Colon (tissue), 2 donors: Measurements from ENCODE around the gene RHEB.

Experiments
- FAIRE-seq: peaks from 2 replicates; lab custom pipeline; 2012; peaks lifted over from hg19 to GRCh38; lab: Jason Lieb, UNC
- donor health status: control.
- donor health status: control.

RHEB gene

DNA sequence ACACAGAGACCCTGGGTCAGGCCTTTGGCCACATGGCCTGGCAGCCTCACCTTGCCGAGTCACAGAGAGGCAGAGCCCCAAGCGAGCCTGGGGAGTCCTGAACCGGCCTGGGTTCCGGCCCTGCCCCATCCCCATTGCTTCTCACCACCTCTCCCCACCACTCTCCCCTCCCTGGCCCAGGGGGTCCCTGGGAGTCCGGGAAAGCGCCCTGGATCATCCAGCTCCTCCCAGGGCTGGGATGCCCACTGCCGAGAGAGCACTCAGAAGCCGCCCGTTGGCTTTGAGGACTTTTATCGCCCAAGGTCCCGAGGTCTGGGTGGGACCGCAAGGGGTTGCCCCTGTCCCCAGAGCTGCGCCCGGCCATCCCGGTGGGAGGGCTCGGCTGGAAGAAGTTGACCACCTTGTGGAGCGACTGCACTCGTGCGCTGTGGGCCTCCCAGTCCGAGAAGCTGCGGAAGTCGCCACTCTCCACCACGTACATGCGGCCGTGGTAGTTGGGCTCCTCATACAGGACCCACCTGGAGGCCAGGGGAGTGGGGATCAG is 87.9 kb downstream of the RHEB start:
- FAIRE-seq = no peak

GRCh38 chr7:151431281-151431767 is 88.4 kb downstream of the RHEB start:
- FAIRE-seq = no peak

GRCh38 chr7:151430391-151431205 is 89.1 kb downstream of the RHEB start:
- no peak for FAIRE-seq

- FAIRE-seq = no peak
Measured at GRCh38 chr7:151429560-151430331, 89.9 kb downstream of the RHEB start.

DNA sequence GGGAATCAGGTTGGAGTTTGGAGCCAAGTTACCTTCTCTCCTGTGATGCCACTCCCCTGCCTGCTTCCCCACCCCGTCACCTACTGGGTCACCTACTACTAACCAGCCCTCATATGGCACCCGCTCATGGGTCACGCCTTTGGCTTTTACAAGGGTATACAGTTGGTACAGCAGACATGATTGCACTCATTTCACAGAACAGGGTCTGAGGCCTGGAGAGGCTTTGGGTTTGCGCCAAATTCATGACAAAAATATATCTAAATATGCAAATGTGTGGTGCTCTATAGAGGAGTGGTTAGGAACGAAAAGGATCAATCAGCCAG is 90.5 kb downstream of the RHEB start:
- no peak for FAIRE-seq

DNA sequence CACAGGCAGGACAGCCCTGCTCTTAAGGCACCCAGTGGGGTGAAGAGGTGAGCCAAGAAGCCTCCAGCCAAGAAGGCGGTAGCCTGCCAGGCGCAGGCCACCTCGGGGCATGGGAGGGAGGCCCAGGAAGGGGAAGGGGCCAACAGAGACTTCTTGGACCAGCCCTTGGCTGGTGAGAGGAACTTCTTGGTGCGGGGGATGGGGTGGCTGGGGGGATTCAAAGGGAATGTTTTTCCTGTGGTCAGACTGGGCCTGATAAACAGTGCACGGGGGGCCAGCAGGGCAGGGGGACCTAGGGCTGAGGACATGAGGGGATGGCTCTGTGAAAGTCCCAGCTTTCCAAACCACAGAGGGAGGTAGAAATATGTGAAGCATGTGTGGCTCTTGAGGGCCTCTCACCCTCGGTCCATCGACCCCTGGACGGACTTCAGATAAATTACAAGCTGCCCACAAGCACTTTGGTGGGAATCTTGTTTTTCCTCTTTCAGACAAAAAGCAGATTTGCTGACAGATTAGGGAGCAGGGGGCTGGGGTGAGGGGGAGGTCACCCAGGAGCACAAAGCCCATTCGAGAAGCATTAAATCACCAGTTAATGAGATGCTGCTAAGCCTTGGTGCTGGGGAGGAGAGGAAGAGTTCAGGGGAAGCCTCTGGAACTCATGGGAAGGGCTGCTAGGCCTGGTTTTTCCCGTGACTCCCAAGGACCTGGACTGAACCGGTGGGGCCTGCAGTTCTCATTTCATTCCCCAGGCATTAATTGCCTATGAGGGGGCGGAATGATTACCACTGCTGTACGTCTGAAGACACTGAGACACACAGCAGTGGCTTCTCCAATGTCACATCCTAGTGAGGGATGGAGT is 91.1 kb downstream of the RHEB start:
- FAIRE-seq = no peak

GRCh38 chr7:151427705-151428377 is 91.9 kb downstream of the RHEB start:
- no peak for FAIRE-seq

DNA sequence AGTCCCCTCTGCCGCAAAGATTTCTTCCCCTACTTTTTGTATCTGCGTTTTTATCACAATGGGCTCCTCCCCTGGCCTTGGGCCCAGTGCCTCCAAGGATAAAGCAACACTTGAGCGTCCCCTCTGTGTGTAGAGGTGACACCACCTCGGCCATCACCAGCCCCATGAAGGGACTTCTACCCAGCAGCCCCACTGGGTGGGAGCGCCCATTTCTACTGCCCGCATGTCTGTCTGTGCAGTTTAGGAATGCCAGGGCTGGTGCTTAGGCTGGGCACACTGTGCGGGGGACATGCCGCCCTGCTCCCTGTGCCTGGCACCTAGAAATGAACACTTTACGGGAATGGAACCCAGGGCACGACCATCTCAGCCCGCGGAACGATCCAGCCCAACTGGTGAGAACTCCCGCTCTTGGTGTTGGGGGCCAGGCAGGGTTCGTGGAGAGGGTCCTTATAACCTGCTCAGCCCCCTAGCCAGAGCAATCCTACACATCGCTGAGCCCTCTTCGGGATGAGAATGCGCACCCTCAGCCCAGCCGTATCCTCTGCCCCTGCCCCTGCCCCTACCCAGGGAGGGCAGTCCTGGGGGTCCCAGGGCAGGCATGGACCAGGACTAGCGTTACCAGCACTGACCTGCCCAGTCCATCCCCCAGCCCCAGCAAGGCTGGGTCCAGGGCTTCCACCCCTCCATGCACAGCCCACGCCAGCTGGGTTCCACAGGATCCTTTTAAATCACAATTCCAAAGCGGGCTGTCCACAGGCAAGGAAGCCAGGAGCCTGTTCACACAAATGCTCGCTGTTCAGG is 92.6 kb downstream of the RHEB start:
- FAIRE-seq = no peak

GRCh38 chr7:151426441-151426903 is 93.2 kb downstream of the RHEB start:
- FAIRE-seq = no peak

DNA sequence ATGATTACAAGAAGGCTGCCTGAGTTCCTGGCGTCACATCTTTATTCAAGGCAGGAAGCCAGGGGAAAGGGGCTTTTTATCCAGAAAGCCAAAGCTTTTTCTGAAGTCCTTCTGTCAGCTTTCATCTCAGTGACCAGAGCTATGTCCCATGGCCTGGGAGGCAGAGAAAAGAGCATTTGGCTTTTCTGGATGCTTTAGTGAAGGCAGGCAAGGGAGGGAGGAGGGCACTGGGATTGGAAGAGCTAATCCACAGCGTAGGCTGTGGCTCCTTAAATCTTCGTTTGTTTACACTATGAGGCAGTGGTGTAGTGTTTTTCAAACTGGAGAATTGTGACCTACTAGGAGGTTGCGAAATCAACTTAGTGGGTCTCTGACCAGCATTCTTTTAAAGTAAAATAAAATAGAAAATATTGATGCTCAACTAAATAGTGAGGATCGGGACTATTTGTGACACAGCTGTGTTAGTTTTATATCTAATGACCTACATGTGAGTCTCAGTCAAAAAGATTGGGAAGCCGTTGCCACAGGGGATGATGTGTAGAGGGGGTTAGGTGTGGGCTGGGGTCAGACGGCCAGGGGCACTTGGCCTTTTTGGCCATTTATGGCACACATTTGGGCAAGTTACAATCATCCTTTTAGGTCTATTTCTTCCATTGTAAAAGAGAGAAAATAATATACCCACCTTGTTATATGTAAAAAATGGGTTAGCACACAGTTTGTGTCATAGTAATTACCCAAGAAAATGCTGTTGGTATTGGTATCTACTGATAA is 93.8 kb downstream of the RHEB start:
- FAIRE-seq = no peak

GRCh38 chr7:151424799-151425198 is 94.9 kb downstream of the RHEB start:
- FAIRE-seq = no peak

DNA sequence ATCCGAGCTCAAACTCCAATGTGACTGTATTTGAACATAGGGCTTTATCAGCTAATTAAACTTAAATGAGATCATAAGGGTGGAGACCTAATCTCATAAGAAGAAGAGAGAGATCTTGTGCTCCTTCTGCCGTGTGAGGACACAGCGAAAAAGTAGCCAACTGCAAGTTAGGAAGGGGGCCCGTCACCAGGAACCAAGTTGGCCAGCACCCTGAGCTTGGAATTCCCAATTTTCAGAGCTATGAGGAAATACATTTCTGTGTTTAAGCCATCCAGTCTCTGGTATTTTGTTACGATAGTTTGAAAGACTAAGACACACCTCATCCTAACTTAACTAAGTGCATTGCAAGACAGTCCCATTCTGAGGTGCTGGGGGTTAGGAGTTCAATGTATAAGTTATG is 95.8 kb downstream of the RHEB start:
- no peak for FAIRE-seq

- no peak for FAIRE-seq
Measured at GRCh38 chr7:151423226-151423625, 96.5 kb downstream of the RHEB start.

GRCh38 chr7:151422212-151422611 is 97.5 kb downstream of the RHEB start:
- no peak for FAIRE-seq

- no peak for FAIRE-seq
Measured at GRCh38 chr7:151420144-151420543, 99.6 kb downstream of the RHEB start.

- no peak for FAIRE-seq
Measured at GRCh38 chr7:151416941-151417315, 102.8 kb downstream of the RHEB start.

- no peak for FAIRE-seq
Measured at GRCh38 chr7:151416112-151416940, 103.4 kb downstream of the RHEB start.
